ENCODE measurements around the gene HOXC5.

The HOXC5 gene

GRCh38 chr12:54008260-54008552 lies 24.6 kb upstream of the HOXC5 start:
- DNase-seq: no peak

GRCh38 chr12:54009171-54010052 lies 23.4 kb upstream of the HOXC5 start:
- DNase-seq: no peak

- no peak for DNase-seq
Observed at GRCh38 chr12:54010053-54010971, 22.5 kb upstream of the HOXC5 start.

- DNase-seq: no peak
Observed at GRCh38 chr12:54010972-54011664, 21.7 kb upstream of the HOXC5 start.

GRCh38 chr12:54011665-54012532 lies 21.0 kb upstream of the HOXC5 start:
- DNase-seq: no peak

- DNase-seq: no peak
Observed at GRCh38 chr12:54012631-54013409, 20.0 kb upstream of the HOXC5 start.

- DNase-seq: no peak
Observed at GRCh38 chr12:54014377-54015017, 18.4 kb upstream of the HOXC5 start.

GRCh38 chr12:54015018-54015931 lies 17.6 kb upstream of the HOXC5 start:
- DNase-seq: no peak

- DNase-seq: no peak
Observed at GRCh38 chr12:54016051-54016450, 16.8 kb upstream of the HOXC5 start.

- DNase-seq: peak; percentile 86
Observed at GRCh38 chr12:54016478-54016964, 16.3 kb upstream of the HOXC5 start.

GRCh38 chr12:54017027-54017788 lies 15.6 kb upstream of the HOXC5 start:
- DNase-seq: peak; percentile 75

- DNase-seq: peak; percentile 96
Observed at GRCh38 chr12:54017878-54018467, 14.9 kb upstream of the HOXC5 start.

- peak; percentile 66 for DNase-seq
Observed at GRCh38 chr12:54018468-54018984, 14.3 kb upstream of the HOXC5 start.

- peak; percentile 57 for DNase-seq
Observed at GRCh38 chr12:54019091-54019811, 13.6 kb upstream of the HOXC5 start.

GRCh38 chr12:54019924-54020590 lies 12.8 kb upstream of the HOXC5 start:
- DNase-seq: no peak

GRCh38 chr12:54020591-54021405 lies 12.1 kb upstream of the HOXC5 start:
- no peak for DNase-seq
